Lung (tissue), 12 donors: ENCODE data around the gene MS4A7. TPM values are rescaled to one million over a fixed set of nuclear protein-coding genes. Genes with fewer than 3 reads are reported as not detected.

Source experiments
- ATAC-seq: fragments of 200-7000 bp; cut with Tn5 transposase; one replicate; pipeline ENCODE4 v1.9.1; 2020; ENCODE audit warnings: moderate number of reproducible peaks; ENCODE audit not compliant: insufficient read depth, low FRiP score
- DNase-seq, 3 donors: peaks; one replicate each; pipeline ENCODE4 v3.0.0-alpha.2; 2013 to 2017
- H3K27ac ChIP-seq, 2 donors: one replicate each; pipeline ENCODE4 v1.5.1; 2013; ENCODE audit warnings: mild to moderate bottlenecking in 2 of 2, moderate library complexity in 2 of 2, control low read depth in 1 of 2, inconsistent platforms in 1 of 2, low read depth in 1 of 2, low read length in 1 of 2
- H3K27me3 ChIP-seq, 3 donors: one replicate each; pipeline ENCODE4 v1.5.1; 2013; ENCODE audit warnings: low read length in 2 of 3; ENCODE audit not compliant: control insufficient read depth in 3 of 3, insufficient read depth in 3 of 3
- H3K36me3 ChIP-seq, 4 donors: one replicate each; pipeline ENCODE4 v1.5.1; 2013; ENCODE audit warnings: low read length in 4 of 4, mild to moderate bottlenecking in 1 of 4, moderate library complexity in 1 of 4; ENCODE audit not compliant: control insufficient read depth in 4 of 4, insufficient read depth in 4 of 4
- H3K4me1 ChIP-seq, 5 donors: one replicate each; pipeline ENCODE4 v1.5.1; 2013; ENCODE audit warnings: low read length in 5 of 5, mild to moderate bottlenecking in 2 of 5, moderate library complexity in 1 of 5; ENCODE audit not compliant: control insufficient read depth in 5 of 5, insufficient read depth in 5 of 5
- H3K4me3 ChIP-seq: one replicate; pipeline ENCODE4 v1.5.1; 2013; ENCODE audit warnings: mild to moderate bottlenecking, control low read depth, moderate library complexity
- H3K9ac ChIP-seq, 2 donors: one replicate each; pipeline ENCODE4 v1.5.1; 2013; ENCODE audit warnings: low read length in 2 of 2, control low read depth in 1 of 2; ENCODE audit not compliant: insufficient read depth in 1 of 2
- H3K9me3 ChIP-seq, 4 donors: one replicate each; pipeline ENCODE4 v1.5.1; 2013; ENCODE audit warnings: low read length in 3 of 4, mild to moderate bottlenecking in 1 of 4, moderate library complexity in 1 of 4; ENCODE audit not compliant: control insufficient read depth in 4 of 4, insufficient read depth in 3 of 4
- CTCF ChIP-seq: IDR thresholded peaks from 2 replicates; pipeline ENCODE4 v1.5.1; 2012; ENCODE audit warnings: mild to moderate bottlenecking; ENCODE audit errors: control extremely low read depth, extremely low read depth
- WGBS, 2 donors: extraction: QIAGEN DNeasy Blood & Tissue Kit; methylation state at CpG; one replicate each; pipeline ENCODE4 v1.1.7; 2013; 5-methylcytosine and 5-hydroxymethylcytosine counted together
- polyA plus RNA-seq, 2 donors: library from polyadenylated mRNA; stranded (reverse); fragments of 200-250 nt; gene quantifications; one replicate each; pipeline ENCODE4 v1.2.1, GENCODE V29; 2013
- total RNA-seq, 2 donors: library from RNA; depleted of rRNA in 1 of 2; stranded (reverse); fragments of >200 nt in 1 of 2; gene quantifications; one replicate each; pipeline ENCODE4 v1.2.1, GENCODE V29; 2014 to 2021
- donor health status: control.
- donor health status: control.
- donor health status: Bipolar disorder and iron deficiency.
- donor health status: healthy.
- donor health status: DM: yes; HTN: yes; CAD: no.

MS4A7 gene
- total and polyA plus RNA-seq, 4 donors = 27.7 to 111 (median 48.6) TPM

- DNase-seq (no peak), ATAC-seq (no peak)
- no peak overlapping the region for H3K27ac ChIP-seq
- no peak overlapping the region for H3K4me3 ChIP-seq
- H3K9ac ChIP-seq = no peak overlapping the region
- no peaks in the 10 kb centered on the region for H3K4me1 ChIP-seq
- no peaks in the 10 kb centered on the region for H3K27me3 ChIP-seq
- 94 to 98% methylated on average over 2 of the region's 2 CpGs for WGBS, 2 donors
- peaks cover 0 to 2% (median 0%) of the 10 kb centered on the region in 4 donors for H3K9me3 ChIP-seq
- no peak for TF ChIP-seq CTCF
- no peaks in the 10 kb centered on the region for H3K36me3 ChIP-seq
Observed at GRCh38 chr11:60347084-60347797, 31.1 kb upstream of the MS4A7 start.

GRCh38 chr11:60348116-60348515 lies 30.2 kb upstream of the MS4A7 start:
- Histone ChIP-seq H3K9me3 (peaks cover 0 to 2% (median 0%) of the 10 kb centered on the region in 4 donors), H3K4me3 (no peak overlapping the region), H3K36me3 (no peaks in the 10 kb centered on the region), H3K27ac (no peak overlapping the region), H3K27me3 (no peaks in the 10 kb centered on the region), H3K4me1 (no peaks in the 10 kb centered on the region), H3K9ac (no peak overlapping the region)
- no peak for TF ChIP-seq CTCF
- 68 to 85% methylated on average over 2 of the region's 2 CpGs for WGBS, 2 donors
- no peak for ATAC-seq
- no peak for DNase-seq

- no peak for ATAC-seq
- H3K4me1 ChIP-seq = no peaks in the 10 kb centered on the region
- H3K9ac ChIP-seq = no peak overlapping the region
- H3K9me3 ChIP-seq = peaks cover 0 to 2% (median 0%) of the 10 kb centered on the region in 4 donors
- 87 to 96% methylated on average over 1 of the region's 1 CpG for WGBS, 2 donors
- no peak for DNase-seq
- no peak overlapping the region for H3K27ac ChIP-seq
- no peak for TF ChIP-seq CTCF
- H3K4me3 ChIP-seq = no peak overlapping the region
- no peaks in the 10 kb centered on the region for H3K36me3 ChIP-seq
- H3K27me3 ChIP-seq = no peaks in the 10 kb centered on the region
Observed at GRCh38 chr11:60349990-60350389, 28.3 kb upstream of the MS4A7 start.
